ENCODE measurements around the gene SEPSECS.
A peak's percentile ranks its signal among the peaks of the same experiment; 100 is the strongest.

DNA sequence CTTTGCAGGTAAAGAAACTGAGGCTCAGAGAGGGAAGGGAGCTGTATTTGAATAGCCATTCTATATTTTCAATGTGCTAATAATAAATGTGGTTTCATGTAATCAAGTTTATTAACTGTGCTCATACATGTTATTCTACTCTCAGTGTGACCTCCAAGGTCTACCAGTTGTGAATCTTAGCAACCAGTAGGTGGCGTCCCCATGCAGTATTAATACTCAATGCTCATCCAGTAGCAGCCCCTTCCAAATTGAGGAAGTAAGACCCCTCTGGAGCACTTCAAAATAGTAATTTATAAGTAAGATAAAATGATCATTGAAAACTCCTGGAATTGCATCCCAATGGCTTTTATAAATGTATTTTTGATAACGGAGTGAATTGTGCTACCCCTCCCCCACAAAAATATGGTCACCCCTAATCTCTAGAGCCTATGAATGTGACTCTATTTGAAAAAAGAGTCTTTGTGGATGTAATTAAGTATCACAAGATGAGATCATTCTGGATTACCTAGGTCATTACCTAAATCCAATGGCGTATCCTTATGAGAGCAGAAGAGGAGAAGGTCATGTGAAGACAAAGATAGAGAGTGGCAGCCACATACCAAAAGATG is 20.4 kb upstream of the SEPSECS start:
- TF ChIP-seq POLR2AphosphoS5 (IDR thresholded peaks at IDR 0.05): no peak
- TF ChIP-seq, protein P1, sequence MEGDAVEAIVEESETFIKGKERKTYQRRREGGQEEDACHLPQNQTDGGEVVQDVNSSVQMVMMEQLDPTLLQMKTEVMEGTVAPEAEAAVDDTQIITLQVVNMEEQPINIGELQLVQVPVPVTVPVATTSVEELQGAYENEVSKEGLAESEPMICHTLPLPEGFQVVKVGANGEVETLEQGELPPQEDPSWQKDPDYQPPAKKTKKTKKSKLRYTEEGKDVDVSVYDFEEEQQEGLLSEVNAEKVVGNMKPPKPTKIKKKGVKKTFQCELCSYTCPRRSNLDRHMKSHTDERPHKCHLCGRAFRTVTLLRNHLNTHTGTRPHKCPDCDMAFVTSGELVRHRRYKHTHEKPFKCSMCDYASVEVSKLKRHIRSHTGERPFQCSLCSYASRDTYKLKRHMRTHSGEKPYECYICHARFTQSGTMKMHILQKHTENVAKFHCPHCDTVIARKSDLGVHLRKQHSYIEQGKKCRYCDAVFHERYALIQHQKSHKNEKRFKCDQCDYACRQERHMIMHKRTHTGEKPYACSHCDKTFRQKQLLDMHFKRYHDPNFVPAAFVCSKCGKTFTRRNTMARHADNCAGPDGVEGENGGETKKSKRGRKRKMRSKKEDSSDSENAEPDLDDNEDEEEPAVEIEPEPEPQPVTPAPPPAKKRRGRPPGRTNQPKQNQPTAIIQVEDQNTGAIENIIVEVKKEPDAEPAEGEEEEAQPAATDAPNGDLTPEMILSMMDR (IDR thresholded peaks at IDR 0.05; ENCODE audit: poor library complexity, severe bottlenecking): peak; percentile 47
- peak; percentile 42 for TF ChIP-seq SMC3 (conservative IDR thresholded peaks at IDR 0.05; ENCODE audit: poor library complexity)
- TF ChIP-seq, protein P2, sequence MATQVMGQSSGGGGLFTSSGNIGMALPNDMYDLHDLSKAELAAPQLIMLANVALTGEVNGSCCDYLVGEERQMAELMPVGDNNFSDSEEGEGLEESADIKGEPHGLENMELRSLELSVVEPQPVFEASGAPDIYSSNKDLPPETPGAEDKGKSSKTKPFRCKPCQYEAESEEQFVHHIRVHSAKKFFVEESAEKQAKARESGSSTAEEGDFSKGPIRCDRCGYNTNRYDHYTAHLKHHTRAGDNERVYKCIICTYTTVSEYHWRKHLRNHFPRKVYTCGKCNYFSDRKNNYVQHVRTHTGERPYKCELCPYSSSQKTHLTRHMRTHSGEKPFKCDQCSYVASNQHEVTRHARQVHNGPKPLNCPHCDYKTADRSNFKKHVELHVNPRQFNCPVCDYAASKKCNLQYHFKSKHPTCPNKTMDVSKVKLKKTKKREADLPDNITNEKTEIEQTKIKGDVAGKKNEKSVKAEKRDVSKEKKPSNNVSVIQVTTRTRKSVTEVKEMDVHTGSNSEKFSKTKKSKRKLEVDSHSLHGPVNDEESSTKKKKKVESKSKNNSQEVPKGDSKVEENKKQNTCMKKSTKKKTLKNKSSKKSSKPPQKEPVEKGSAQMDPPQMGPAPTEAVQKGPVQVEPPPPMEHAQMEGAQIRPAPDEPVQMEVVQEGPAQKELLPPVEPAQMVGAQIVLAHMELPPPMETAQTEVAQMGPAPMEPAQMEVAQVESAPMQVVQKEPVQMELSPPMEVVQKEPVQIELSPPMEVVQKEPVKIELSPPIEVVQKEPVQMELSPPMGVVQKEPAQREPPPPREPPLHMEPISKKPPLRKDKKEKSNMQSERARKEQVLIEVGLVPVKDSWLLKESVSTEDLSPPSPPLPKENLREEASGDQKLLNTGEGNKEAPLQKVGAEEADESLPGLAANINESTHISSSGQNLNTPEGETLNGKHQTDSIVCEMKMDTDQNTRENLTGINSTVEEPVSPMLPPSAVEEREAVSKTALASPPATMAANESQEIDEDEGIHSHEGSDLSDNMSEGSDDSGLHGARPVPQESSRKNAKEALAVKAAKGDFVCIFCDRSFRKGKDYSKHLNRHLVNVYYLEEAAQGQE (IDR thresholded peaks at IDR 0.05; ENCODE audit: borderline replicate concordance): no peak
